Cardiac muscle cell (in vitro differentiated cells and primary cell): Measurements from ENCODE around the gene CPA4. TPM values are rescaled to one million over a fixed set of nuclear protein-coding genes. Genes with fewer than 3 reads are reported as not detected.

ENCODE experiments used
- DNase-seq, 2 donors: peaks; one replicate each; pipeline versions ENCODE4 v3.0.0 to v3.0.0-alpha.2; 2010 to 2017; ENCODE audit warnings: low read depth in 1 of 2, low spot score in 1 of 2
- H3K27ac ChIP-seq: fragments of 200-600 bp; sonication (generic); 2 replicates; pipeline ENCODE4 v1.5.1; 2016
- H3K27me3 ChIP-seq: fragments of 200-600 bp; sonication (generic); 2 replicates; pipeline ENCODE4 v1.6.0; 2016; ENCODE audit warnings: control low read depth
- H3K36me3 ChIP-seq: fragments of 200-600 bp; sonication (generic); 2 replicates; pipeline ENCODE4 v1.5.1; 2016; ENCODE audit warnings: control low read depth
- H3K4me1 ChIP-seq: fragments of 200-600 bp; sonication (generic); 2 replicates; pipeline ENCODE4 v1.8.1; 2017; ENCODE audit warnings: low read depth, mild to moderate bottlenecking, mixed run types
- H3K4me3 ChIP-seq: fragments of 200-600 bp; sonication (generic); 2 replicates; pipeline ENCODE4 v1.5.1; 2016; ENCODE audit warnings: mild to moderate bottlenecking
- H3K9me3 ChIP-seq: fragments of 200-600 bp; sonication (generic); 2 replicates; pipeline ENCODE4 v1.5.1; 2017; ENCODE audit warnings: low read depth, mild to moderate bottlenecking, control low read depth
- polyA plus RNA-seq: library from polyadenylated mRNA; unstranded; fragments of >200 nt; fragmentation: Nextera tagmentation; extraction: Ambion mirVana; gene quantifications from 2 replicates; pipeline ENCODE4 v1.2.1, GENCODE V29; 2016
- total RNA-seq: library from RNA; depleted of rRNA; stranded (reverse); fragments of >200 nt; gene quantifications from 2 replicates; pipeline ENCODE4 v1.2.3, GENCODE V29; 2016
- TF ChIP-seq, protein P1 (sequence below): IDR thresholded peaks from 2 replicates; pipeline ENCODE4 v1.5.1; 2012; ENCODE audit warnings: low read depth, mild to moderate bottlenecking, low read length

The CPA4 gene
- total and polyA plus RNA-seq, 2 experiments from 2014 or later = 0.24 TPM; not detected in 1

- peak in 1 of 2 donors; percentile 55 for DNase-seq
- Histone ChIP-seq H3K27me3 (no peaks in the 10 kb centered on the region), H3K9me3 (no peaks in the 10 kb centered on the region), H3K36me3 (no peaks in the 10 kb centered on the region), H3K4me3 (no peak overlapping the region), H3K27ac (no peak overlapping the region), H3K4me1 (no peaks in the 10 kb centered on the region)
- TF ChIP-seq, protein P1, sequence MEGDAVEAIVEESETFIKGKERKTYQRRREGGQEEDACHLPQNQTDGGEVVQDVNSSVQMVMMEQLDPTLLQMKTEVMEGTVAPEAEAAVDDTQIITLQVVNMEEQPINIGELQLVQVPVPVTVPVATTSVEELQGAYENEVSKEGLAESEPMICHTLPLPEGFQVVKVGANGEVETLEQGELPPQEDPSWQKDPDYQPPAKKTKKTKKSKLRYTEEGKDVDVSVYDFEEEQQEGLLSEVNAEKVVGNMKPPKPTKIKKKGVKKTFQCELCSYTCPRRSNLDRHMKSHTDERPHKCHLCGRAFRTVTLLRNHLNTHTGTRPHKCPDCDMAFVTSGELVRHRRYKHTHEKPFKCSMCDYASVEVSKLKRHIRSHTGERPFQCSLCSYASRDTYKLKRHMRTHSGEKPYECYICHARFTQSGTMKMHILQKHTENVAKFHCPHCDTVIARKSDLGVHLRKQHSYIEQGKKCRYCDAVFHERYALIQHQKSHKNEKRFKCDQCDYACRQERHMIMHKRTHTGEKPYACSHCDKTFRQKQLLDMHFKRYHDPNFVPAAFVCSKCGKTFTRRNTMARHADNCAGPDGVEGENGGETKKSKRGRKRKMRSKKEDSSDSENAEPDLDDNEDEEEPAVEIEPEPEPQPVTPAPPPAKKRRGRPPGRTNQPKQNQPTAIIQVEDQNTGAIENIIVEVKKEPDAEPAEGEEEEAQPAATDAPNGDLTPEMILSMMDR = no peak
Observed at GRCh38 chr7:130334274-130334673, 41.3 kb downstream of the CPA4 start.

- Histone ChIP-seq H3K9me3 (no peaks in the 10 kb centered on the region), H3K27me3 (no peaks in the 10 kb centered on the region), H3K27ac (no peak overlapping the region), H3K4me1 (no peaks in the 10 kb centered on the region), H3K4me3 (no peak overlapping the region), H3K36me3 (no peaks in the 10 kb centered on the region)
- no peak for DNase-seq
- TF ChIP-seq, protein P1 = no peak
Observed at GRCh38 chr7:130337410-130337971, 44.5 kb downstream of the CPA4 start.

- no peak overlapping the region for H3K27ac ChIP-seq
Observed at GRCh38 chr7:130338233-130338632, 45.3 kb downstream of the CPA4 start.

DNA sequence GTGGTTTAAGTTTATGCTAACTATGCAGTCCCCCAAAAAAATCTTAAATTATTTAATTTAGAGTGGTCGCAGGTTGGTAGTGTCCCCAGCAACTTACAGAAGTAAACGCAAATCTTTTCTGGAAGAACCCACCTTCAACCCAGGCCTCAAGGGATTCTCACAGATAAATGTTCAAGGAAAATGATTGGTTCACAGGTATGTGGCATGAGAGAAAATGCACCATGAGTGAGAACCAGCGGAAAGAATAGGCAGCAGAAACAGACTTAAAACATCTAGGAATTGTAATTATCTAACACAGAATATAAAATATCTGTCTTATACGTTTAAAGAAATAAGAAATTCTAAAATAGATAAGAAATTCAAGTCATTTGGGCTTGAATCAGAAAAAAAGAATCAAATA, 48.9 kb downstream of the CPA4 start:
- no peaks in the 10 kb centered on the region for H3K27me3 ChIP-seq
- H3K36me3 ChIP-seq = no peaks in the 10 kb centered on the region
- H3K9me3 ChIP-seq = no peaks in the 10 kb centered on the region
- no peak overlapping the region for H3K4me3 ChIP-seq
- TF ChIP-seq, protein P1 = no peak
- no peak for DNase-seq
- H3K4me1 ChIP-seq = peaks cover 8% of the 10 kb centered on the region
- no peak overlapping the region for H3K27ac ChIP-seq

More at GRCh38 chr7:130338233-130338632, 45.3 kb downstream of the CPA4 start:
- Histone ChIP-seq H3K4me3 (no peak overlapping the region), H3K4me1 (no peaks in the 10 kb centered on the region), H3K27me3 (no peaks in the 10 kb centered on the region), H3K9me3 (no peaks in the 10 kb centered on the region), H3K36me3 (no peaks in the 10 kb centered on the region)
- TF ChIP-seq, protein P1 = no peak
- no peak for DNase-seq

DNA sequence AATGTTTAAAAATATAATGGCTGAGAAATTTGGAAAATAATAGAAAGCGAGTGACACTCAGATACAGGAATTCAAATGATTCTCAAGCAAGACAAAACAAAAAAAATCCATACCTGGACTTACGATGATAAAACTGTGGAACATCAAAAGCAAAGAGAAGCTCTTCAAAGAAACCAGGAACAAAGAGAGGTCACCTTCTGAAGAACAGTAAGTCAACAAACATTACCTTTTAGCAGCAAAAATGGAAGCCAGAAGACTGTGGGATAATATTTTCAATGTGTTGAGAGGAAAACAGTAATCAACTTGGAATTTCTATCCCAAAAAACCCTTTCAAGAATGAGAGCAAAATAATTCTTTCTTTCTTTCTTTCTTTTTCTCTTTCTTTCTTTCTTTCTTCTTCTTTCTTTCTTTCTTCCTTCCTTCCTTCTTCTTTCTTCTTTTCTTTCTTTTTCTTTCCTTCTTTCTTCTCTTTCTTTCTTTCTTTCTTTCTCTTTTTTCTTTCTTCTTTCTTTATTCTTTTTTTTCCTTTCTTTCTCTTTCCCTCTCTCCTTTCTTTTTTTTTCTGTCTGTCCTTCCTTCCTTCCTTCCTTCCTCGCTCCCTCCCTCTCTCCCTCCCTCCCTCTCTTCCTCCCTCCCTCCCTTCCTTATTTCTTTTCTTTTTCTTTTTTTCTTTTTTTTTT, 49.9 kb downstream of the CPA4 start:
- TF ChIP-seq, protein P1 = no peak
- no peaks in the 10 kb centered on the region for H3K27me3 ChIP-seq
- H3K36me3 ChIP-seq = no peaks in the 10 kb centered on the region
- no peak overlapping the region for H3K4me3 ChIP-seq
- peaks cover 8% of the 10 kb centered on the region for H3K4me1 ChIP-seq
- DNase-seq = no peak
- H3K27ac ChIP-seq = no peak overlapping the region
- no peaks in the 10 kb centered on the region for H3K9me3 ChIP-seq
